PC-3 (cell line): ENCODE measurements around the gene C10orf62. TPM values are rescaled to one million over a fixed set of nuclear protein-coding genes. Genes with fewer than 3 reads are reported as not detected.
A peak's percentile ranks its signal among the peaks of the same experiment; 100 is the strongest.

Experiments used
- ATAC-seq: fragments of 200-7000 bp; cut with Tn5 transposase; 2 replicates; pipeline ENCODE4 v1.9.1; 2020; ENCODE audit warnings: mild to moderate bottlenecking, moderate library complexity
- BruUV-seq: library from RNA; stranded (reverse); fragments of 400-500 nt; replicated peaks from 2 replicates; lab custom pipeline; 2021; lab: Mats Ljungman, UMichigan
- CTCF ChIA-PET: fragments of 300-600 bp; sonication (Branson Sonifier 250); formaldehyde crosslinking; loops from one replicate; lab custom pipeline; 2022; ENCODE audit warnings: antibody characterized with exemption; lab: Charles Lee
- POLR2A ChIA-PET: fragments of 300-600 bp; sonication (Branson Sonifier 250); formaldehyde crosslinking; loops from one replicate; lab custom pipeline; 2022; ENCODE audit warnings: antibody characterized with exemption; ENCODE audit not compliant: unreplicated experiment; lab: Charles Lee
- DNase-seq: peaks from one replicate; pipeline ENCODE4 v3.0.0-alpha.2; 2015
- H2AFZ ChIP-seq: fragments of 300-600 bp; sonication (generic); 2 replicates; pipeline ENCODE4 v1.6.0; 2016; ENCODE audit warnings: antibody characterized with exemption, low read length
- H3F3A ChIP-seq: fragments of 300-600 bp; sonication (generic); one replicate; pipeline ENCODE4 v1.6.0; 2017; ENCODE audit warnings: antibody characterized with exemption, low read length, control low read depth, mild to moderate bottlenecking; ENCODE audit not compliant: unreplicated experiment
- H3K27ac ChIP-seq: fragments of 300-600 bp; sonication (generic); 2 replicates; pipeline ENCODE4 v1.5.1; 2016; ENCODE audit warnings: mild to moderate bottlenecking, low read length
- H3K27me3 ChIP-seq: fragments of 300-600 bp; sonication (generic); 2 replicates; pipeline ENCODE4 v1.6.1; 2016; ENCODE audit warnings: low read length, mixed read lengths
- H3K36me3 ChIP-seq: fragments of 300-600 bp; sonication (generic); 2 replicates; pipeline ENCODE4 v1.6.1; 2016; ENCODE audit warnings: low read depth, mixed run types, low read length, mixed read lengths
- H3K4me1 ChIP-seq: fragments of 300-600 bp; sonication (generic); 2 replicates; pipeline ENCODE4 v1.5.1; 2016; ENCODE audit warnings: low read length; ENCODE audit not compliant: insufficient read depth
- H3K4me2 ChIP-seq: fragments of 300-600 bp; sonication (generic); 2 replicates; pipeline ENCODE4 v1.6.0; 2016; ENCODE audit warnings: low read length
- H3K4me3 ChIP-seq: fragments of 300-600 bp; sonication (generic); 2 replicates; pipeline ENCODE4 v1.5.1; 2016; ENCODE audit warnings: mild to moderate bottlenecking, low read length, mixed read lengths
- H3K79me2 ChIP-seq: fragments of 300-600 bp; sonication (generic); 2 replicates; pipeline ENCODE4 v1.6.1; 2017; ENCODE audit warnings: low read length, mixed read lengths
- H3K9ac ChIP-seq: fragments of 300-600 bp; sonication (generic); 2 replicates; pipeline ENCODE4 v1.6.0; 2016; ENCODE audit warnings: mild to moderate bottlenecking, low read length
- H3K9me2 ChIP-seq: fragments of 300-600 bp; sonication (generic); replicated peaks from 2 replicates; pipeline ENCODE4 v1.6.1; 2016; ENCODE audit warnings: mixed run types, low read length, mixed read lengths
- H3K9me3 ChIP-seq: fragments of 300-600 bp; sonication (generic); 2 replicates; pipeline ENCODE4 v1.6.1; 2016; ENCODE audit warnings: low read length, mixed read lengths
- H4K20me1 ChIP-seq: fragments of 300-600 bp; sonication (generic); 2 replicates; pipeline ENCODE4 v1.6.1; 2016; ENCODE audit warnings: low read length, mixed read lengths
- EZH2 ChIP-seq: fragments of 300-600 bp; sonication (generic); IDR thresholded peaks from one replicate; pipeline ENCODE4 v1.6.1; 2017; ENCODE audit warnings: antibody characterized with exemption, mild to moderate bottlenecking, low read length; ENCODE audit not compliant: unreplicated experiment
- EZH2phosphoT487 ChIP-seq: fragments of 300-600 bp; sonication (generic); IDR thresholded peaks from 2 replicates; pipeline ENCODE4 v1.6.1; 2018; ENCODE audit warnings: mild to moderate bottlenecking, antibody characterized with exemption, low read length, borderline replicate concordance
- intact Hi-C: fragments of 100-400 bp; cut with micrococcal nuclease; formaldehyde crosslinking; loops from 2 replicates; pipeline ENCODE4 v1.9.0; 2023
- total RNA-seq: library from RNA; depleted of rRNA; stranded (reverse); fragments of >200 nt; gene quantifications from 2 replicates; pipeline ENCODE4 v1.2.3, GENCODE V29; 2014
- TF ChIP-seq, protein P1 (sequence below): fragments of 300-600 bp; sonication (generic); conservative IDR thresholded peaks from 2 replicates; pipeline ENCODE4 v1.5.1; 2017; ENCODE audit warnings: antibody characterized with exemption, low read depth, mild to moderate bottlenecking, low read length

C10orf62 gene
- total RNA-seq, 1 experiment from 2014 or later: not detected

DNA sequence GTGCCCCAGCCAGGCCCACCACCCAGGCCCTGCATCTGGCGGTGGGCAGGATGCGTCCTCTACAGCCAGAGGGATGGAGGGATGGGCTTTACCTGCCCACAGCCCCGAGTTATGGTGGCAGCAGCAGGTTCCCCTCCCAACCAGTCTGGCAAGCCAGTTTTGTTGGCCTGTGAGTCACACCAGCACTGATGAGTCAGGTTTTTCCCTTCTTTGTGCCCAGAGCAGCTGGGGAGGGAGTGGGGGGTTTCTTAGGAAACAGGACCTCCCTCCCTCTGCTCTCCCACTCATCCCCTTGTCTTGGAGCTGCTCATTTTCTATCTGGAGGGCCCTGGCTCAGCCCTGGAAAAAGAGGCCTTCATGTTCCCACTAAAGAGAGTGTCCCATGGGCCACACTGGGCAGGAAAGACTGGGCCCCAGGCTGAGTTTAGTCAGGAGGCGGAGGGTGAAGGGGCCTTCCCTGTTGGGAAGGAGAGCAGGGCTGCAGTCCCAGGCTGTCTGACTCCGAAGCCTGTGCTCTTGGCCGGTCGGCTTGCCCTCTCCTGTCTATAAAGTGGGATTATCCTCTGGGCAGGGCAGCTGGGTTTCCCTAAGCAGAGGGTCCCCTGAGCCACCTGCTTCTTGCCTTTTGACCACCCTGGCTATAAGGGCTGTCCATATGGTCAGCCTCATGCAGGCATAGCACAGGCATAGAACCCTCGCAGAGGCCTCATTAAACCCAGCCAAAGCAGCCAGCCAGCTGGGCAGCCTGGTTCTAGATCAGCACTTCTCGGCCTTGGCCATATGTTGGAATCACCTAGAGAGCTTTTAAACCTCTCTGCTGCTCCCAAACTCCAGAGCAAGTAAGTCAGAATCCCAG, 47.1 kb upstream of the C10orf62 start:
- H3K4me3 ChIP-seq: peak overlapping the region; percentile 16; the same call in 1 of the 2 replicates
- intact Hi-C loops: loop anchor here (2.0 to 5.0 kb wide), 2 partner anchors 44 to 60 kb away; partner anchors contain the start of genes MMS19 and UBTD1

DNA sequence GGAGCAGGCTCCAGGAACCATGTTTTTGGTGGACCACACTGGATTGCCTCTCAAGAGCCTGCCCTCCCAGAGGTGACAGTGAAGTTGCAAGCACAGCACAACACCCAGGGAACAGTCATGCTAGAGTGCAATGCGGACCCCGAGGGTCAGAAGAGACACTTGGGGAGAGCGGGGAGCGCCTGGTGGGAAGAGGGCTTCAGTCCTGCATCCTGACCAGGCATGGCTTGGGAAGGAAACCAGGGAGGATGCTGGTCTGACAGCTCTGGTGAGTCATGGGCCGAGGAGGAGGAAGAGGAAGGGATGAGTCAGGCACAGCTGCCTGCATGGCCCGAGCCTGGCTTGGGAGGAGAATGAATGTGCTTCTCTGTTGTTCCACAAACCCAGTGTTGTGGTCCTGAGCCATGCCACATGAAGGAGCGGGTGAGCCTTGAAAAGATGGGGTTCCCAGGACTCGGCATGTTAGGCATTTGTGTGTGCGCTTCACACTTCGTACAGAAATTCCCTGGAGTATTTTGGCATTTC, 46.4 kb upstream of the C10orf62 start:
- Histone ChIP-seq H2AFZ (no peak overlapping the region; the same call in 1 of the 2 replicates), H3K9me3 (no peaks in the 10 kb centered on the region), H3K27ac (peak overlapping the region; percentile 99), H3K4me1 (peaks cover 41% of the 10 kb centered on the region), H3K27me3 (no peaks in the 10 kb centered on the region), H3K4me2 (peak overlapping the region; percentile 76), H3K9ac (peak overlapping the region; percentile 87), H3F3A (no peaks in the 10 kb centered on the region), H3K36me3 (no peaks in the 10 kb centered on the region), H4K20me1 (no peaks in the 10 kb centered on the region), H3K4me3 (peak overlapping the region; percentile 23; the same call in 1 of the 2 replicates), H3K9me2 (no peaks in the 10 kb centered on the region), H3K79me2 (peaks cover 15% of the 10 kb centered on the region; the same call in 1 of the 2 replicates)
- intact Hi-C loops: loop anchor here (2.0 to 5.0 kb wide), 2 partner anchors 44 to 61 kb away; partner anchors contain the start of genes MMS19 and UBTD1
- no TSS peak for BruUV-seq
- ChIA-PET POLR2A (no interaction called here), CTCF (no interaction called here)
- ATAC-seq (peak; percentile 76), DNase-seq (peak; percentile 88)
- TF ChIP-seq EZH2: no peak
- TF ChIP-seq, protein P1, sequence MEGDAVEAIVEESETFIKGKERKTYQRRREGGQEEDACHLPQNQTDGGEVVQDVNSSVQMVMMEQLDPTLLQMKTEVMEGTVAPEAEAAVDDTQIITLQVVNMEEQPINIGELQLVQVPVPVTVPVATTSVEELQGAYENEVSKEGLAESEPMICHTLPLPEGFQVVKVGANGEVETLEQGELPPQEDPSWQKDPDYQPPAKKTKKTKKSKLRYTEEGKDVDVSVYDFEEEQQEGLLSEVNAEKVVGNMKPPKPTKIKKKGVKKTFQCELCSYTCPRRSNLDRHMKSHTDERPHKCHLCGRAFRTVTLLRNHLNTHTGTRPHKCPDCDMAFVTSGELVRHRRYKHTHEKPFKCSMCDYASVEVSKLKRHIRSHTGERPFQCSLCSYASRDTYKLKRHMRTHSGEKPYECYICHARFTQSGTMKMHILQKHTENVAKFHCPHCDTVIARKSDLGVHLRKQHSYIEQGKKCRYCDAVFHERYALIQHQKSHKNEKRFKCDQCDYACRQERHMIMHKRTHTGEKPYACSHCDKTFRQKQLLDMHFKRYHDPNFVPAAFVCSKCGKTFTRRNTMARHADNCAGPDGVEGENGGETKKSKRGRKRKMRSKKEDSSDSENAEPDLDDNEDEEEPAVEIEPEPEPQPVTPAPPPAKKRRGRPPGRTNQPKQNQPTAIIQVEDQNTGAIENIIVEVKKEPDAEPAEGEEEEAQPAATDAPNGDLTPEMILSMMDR: no peak
- no peak for TF ChIP-seq EZH2phosphoT487

More for the DNA sequence above, 47.1 kb upstream of the C10orf62 start:
- Histone ChIP-seq H3K4me2 (peak overlapping the region; percentile 71), H2AFZ (peak overlapping the region; percentile 72), H3K9ac (peak overlapping the region; percentile 87), H3K36me3 (no peaks in the 10 kb centered on the region), H3K4me1 (peaks cover 41% of the 10 kb centered on the region), H3K79me2 (peaks cover 15% of the 10 kb centered on the region; the same call in 1 of the 2 replicates), H3K27me3 (no peaks in the 10 kb centered on the region), H4K20me1 (no peaks in the 10 kb centered on the region), H3K9me3 (no peaks in the 10 kb centered on the region), H3K27ac (peak overlapping the region; percentile 99), H3K9me2 (no peaks in the 10 kb centered on the region), H3F3A (no peaks in the 10 kb centered on the region)
- DNase-seq (peak; percentile 95), ATAC-seq (peak; percentile 67)
- TSS peak; percentile 41 for BruUV-seq
- TF ChIP-seq EZH2 (no peak), EZH2phosphoT487 (no peak)
- TF ChIP-seq, protein P1: no peak
- CTCF ChIA-PET: no interaction called here
- POLR2A ChIA-PET: no interaction called here
